ENCODE measurements around the gene G2E3.

DNA sequence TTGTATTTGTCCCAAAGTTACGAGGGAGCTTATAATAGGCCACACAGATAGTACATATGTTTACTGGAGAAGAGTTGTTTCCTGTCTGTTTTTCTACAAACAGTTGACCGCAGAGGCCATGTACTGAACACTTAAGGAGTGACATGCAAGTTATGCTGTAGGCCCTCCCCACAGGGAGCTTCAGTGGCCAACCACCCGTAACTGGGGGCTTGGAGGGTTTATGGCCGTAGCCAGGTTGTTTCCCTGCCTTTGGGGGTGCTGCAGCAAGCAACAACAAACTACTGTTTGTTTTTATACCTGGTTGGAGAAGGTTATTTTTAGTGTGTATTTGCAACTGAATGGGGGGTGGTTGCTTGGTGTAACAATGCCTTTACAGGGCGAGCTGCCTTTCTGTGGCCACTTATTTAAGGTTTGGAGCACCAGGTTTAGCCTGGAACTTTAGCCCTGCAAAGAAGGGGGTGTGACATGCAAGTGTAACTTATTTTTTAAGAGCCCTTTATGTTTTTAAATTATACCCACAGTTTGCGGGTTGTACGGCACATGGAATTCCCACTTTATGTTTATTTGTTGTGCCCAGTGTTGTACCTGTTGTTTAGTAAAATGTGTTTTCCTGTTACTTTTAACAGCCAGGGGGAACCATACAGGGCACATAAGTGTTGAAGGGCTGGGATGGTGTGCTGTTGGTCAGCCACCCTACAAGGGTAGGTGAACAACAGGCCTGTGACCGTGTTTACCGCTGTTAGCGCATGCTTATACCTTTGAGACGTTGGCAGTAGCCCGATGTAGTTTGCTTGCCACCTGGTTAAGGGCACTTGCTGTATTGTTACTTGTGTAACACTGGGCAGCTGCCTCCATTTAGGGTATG lies 29.9 kb upstream of the G2E3 start:
- TF ChIP-seq, protein P1, sequence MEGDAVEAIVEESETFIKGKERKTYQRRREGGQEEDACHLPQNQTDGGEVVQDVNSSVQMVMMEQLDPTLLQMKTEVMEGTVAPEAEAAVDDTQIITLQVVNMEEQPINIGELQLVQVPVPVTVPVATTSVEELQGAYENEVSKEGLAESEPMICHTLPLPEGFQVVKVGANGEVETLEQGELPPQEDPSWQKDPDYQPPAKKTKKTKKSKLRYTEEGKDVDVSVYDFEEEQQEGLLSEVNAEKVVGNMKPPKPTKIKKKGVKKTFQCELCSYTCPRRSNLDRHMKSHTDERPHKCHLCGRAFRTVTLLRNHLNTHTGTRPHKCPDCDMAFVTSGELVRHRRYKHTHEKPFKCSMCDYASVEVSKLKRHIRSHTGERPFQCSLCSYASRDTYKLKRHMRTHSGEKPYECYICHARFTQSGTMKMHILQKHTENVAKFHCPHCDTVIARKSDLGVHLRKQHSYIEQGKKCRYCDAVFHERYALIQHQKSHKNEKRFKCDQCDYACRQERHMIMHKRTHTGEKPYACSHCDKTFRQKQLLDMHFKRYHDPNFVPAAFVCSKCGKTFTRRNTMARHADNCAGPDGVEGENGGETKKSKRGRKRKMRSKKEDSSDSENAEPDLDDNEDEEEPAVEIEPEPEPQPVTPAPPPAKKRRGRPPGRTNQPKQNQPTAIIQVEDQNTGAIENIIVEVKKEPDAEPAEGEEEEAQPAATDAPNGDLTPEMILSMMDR (IDR thresholded peaks at IDR 0.05; ENCODE audit: extremely low read depth in 1 of 2, insufficient read depth in 1 of 2, low read depth in 1 of 2, low read length in 2 of 2), result no peak
- TF ChIP-seq, protein P2, sequence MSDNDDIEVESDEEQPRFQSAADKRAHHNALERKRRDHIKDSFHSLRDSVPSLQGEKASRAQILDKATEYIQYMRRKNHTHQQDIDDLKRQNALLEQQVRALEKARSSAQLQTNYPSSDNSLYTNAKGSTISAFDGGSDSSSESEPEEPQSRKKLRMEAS (IDR thresholded peaks at IDR 0.05; ENCODE audit: insufficient read depth, insufficient read length), result no peak
- TF ChIP-seq POLR2A (IDR thresholded peaks at IDR 0.05; ENCODE audit: low read depth, low read length) (no peak), POLR2AphosphoS5 (IDR thresholded peaks at IDR 0.05; ENCODE audit: insufficient read depth, low read depth, low read length) (no peak), EZH2 (IDR thresholded peaks at IDR 0.05; ENCODE audit: borderline replicate concordance, low read depth, low read length, severe bottlenecking) (no peak), GATA2 (IDR thresholded peaks at IDR 0.05; ENCODE audit: insufficient read depth, insufficient read length, low read depth, low read length) (no peak)

All from endothelial cell of umbilical vein (primary cell).